Measurements from ENCODE around the gene MORN2.
"Not testable (repeated sequence)": the region's sequence is repeated elsewhere in the genome, so short reads cannot be mapped to it uniquely, and the experiment has no call there.

Gene MORN2

GRCh38 chr2:38875576-38876367 is at the start of gene MORN2, which contains the start of gene DHX57:
TSS of gene MORN2 (plus strand) at chr2:38875976.
TSS of gene DHX57 (minus strand) at chr2:38875934. CDS start at chr2:38868405, 7,529 bp downstream.
- peak; percentile 87 for DNase-seq (ENCODE audit: low spot score)

- DNase-seq (ENCODE audit: low spot score), result not testable (repeated sequence)
These were observed 48.1 kb upstream of the MORN2 start for GRCh38 chr2:38827539-38828145.

GRCh38 chr2:38828460-38828859 is 47.3 kb upstream of the MORN2 start:
- DNase-seq (ENCODE audit: low spot score), result no peak

GRCh38 chr2:38829971-38830370 is 45.8 kb upstream of the MORN2 start:
- no peak for DNase-seq (ENCODE audit: low spot score)

GRCh38 chr2:38830526-38831159 is 45.1 kb upstream of the MORN2 start:
- DNase-seq (ENCODE audit: low spot score), result no peak

GRCh38 chr2:38835015-38835601 is 40.7 kb upstream of the MORN2 start:
- peak; percentile 35 for DNase-seq (ENCODE audit: low spot score)

GRCh38 chr2:38835990-38836389 is 39.8 kb upstream of the MORN2 start:
- DNase-seq (ENCODE audit: low spot score), result no peak

- DNase-seq (ENCODE audit: low spot score), result no peak
These were observed 39.0 kb upstream of the MORN2 start for GRCh38 chr2:38836791-38837190.

- no peak for DNase-seq (ENCODE audit: low spot score)
These were observed 25.7 kb upstream of the MORN2 start for GRCh38 chr2:38850045-38850444.

- DNase-seq (ENCODE audit: low spot score), result peak; percentile 25
These were observed 19.6 kb upstream of the MORN2 start for GRCh38 chr2:38856165-38856564.

- DNase-seq (ENCODE audit: low spot score), result no peak
These were observed 13.3 kb upstream of the MORN2 start for GRCh38 chr2:38862476-38862875.

GRCh38 chr2:38863061-38863695 is 12.6 kb upstream of the MORN2 start:
- peak; percentile 41 for DNase-seq (ENCODE audit: low spot score)

- DNase-seq (ENCODE audit: low spot score), result peak; percentile 35
These were observed 8.9 kb upstream of the MORN2 start for GRCh38 chr2:38866773-38867443.

GRCh38 chr2:38871432-38871831 is 4.3 kb upstream of the MORN2 start:
- no peak for DNase-seq (ENCODE audit: low spot score)

- DNase-seq (ENCODE audit: low spot score), result no peak
These were observed 2.0 kb upstream of the MORN2 start for GRCh38 chr2:38873763-38874162.

GRCh38 chr2:38875227-38875575 is 575 bp upstream of the MORN2 start:
- DNase-seq (ENCODE audit: low spot score), result no peak

- DNase-seq (ENCODE audit: low spot score), result no peak
These were observed 631 bp downstream of the MORN2 start for GRCh38 chr2:38876407-38876806.

GRCh38 chr2:38886063-38886462 is 10.3 kb downstream of the MORN2 start:
- DNase-seq (ENCODE audit: low spot score), result no peak

- DNase-seq (ENCODE audit: low spot score), result no peak
These were observed 11.6 kb downstream of the MORN2 start for GRCh38 chr2:38887347-38887746.

- no peak for DNase-seq (ENCODE audit: low spot score)
These were observed 12.3 kb downstream of the MORN2 start for GRCh38 chr2:38887902-38888554.

GRCh38 chr2:38889045-38889444 is 13.3 kb downstream of the MORN2 start:
- no peak for DNase-seq (ENCODE audit: low spot score)

Measured in activated CD4-positive, alpha-beta T cell treated with anti-CD3 and anti-CD28 coated beads, Interleukin-2, Interleukin-4, amounts not matched to agents 100 ng/mL and 50 ng/mL, durations not matched to agents 16 hours and 8 hours (primary cell).